DMS79 (cell line): ENCODE data around the gene RAD18.

ENCODE experiments used
- DNase-seq: peaks from one replicate; lab custom pipeline; 2025; lab: John Stamatoyannopoulos, UW

Gene RAD18

DNA sequence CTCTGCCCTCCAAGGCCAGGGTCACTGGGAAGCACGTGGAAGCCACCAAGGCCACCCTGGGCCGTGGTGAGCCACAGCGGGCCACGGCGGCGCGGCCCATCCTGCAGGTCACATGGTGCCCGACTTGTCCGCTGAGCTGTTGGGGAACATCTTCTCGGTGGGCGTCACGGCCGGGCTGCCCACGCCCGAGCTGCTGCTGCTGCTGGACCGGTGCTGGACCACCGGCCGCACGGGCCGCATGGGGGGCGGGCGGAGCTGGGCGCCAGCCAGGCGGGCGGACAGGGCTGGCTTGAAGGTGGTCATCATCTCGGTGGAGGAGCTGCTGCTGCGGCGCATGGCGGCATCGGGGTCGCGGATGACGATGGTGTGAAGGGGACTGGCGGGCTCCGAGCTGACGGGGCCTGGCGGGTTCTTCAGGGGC lies 22.1 kb upstream of the RAD18 start:
- no peak for DNase-seq

DNA sequence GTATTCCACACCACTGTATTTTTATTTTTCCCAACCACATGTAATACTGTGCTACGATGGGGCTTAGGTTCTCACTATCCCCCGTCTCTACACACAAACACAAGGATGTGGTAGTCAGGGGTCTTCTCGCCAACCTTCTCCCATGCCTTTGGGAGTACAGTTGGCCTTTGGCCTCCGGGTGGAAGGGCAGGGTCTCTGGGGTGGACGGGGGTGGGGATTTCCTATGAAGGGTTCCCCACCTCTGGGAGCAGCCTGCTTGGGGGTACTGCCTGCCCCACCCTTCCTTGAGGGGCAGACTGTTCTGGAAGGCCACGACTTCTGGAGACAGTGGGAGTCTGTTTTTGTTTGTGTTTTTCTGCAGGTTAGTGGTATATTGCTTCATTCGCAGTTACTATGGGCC lies 21.3 kb upstream of the RAD18 start:
- no peak for DNase-seq

DNA sequence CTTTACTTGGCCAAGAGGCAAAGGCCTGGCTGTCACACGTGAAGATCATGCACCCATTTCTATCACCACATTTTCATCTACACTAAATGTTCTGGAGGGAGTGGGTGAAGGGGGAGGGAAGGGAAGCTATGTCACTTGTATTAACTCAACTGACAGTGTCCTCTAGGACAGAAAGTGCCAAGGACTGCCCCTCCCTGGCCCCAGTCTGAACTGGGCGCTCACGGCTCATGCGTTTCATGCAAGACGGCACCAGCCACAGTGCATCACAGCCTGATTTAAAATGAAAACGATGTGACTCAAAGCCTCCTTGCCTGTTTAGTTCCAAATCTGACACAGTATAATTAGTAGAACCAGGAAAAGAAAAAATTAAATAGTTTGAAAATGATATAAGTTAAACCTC lies 20.8 kb upstream of the RAD18 start:
- DNase-seq: no peak

DNA sequence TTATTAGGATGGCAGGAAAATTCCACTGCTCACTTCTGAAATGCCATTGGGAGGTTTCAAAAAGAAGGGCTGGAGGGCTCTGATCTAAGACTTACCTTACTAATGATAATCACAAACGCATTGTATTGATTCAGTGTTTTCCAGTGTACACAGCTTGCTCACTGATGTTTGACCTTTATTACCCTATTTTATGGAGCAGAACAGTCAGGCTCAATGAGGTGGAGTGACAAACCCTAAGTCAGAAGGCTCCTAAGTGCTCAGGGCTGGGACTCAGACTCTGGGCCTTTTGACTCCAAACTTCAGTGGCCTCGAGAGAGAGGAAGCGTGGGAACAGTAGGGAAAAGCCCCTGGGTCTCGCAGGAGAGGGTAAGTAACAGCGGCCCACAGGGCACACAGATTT lies 20.3 kb upstream of the RAD18 start:
- DNase-seq: no peak

DNA sequence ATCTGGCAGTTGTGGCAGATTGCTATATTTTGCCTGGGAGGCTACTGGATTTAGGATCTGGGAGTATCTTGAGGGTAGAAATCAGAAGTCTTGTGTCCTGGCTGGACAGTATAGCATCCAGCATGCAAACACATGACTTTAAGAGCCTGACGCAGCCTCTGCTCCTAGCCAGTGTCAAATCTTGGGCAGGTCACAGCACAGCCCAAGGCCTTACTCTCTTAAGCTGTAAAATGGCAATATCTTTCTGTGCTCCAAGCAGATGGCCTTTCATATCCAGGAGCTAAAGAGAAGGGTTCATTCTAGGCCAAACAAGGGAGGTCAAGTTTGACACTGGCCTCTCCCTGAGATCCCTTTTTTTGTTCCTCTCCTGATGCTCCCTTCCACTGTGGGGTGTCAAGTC lies 19.8 kb upstream of the RAD18 start:
- no peak for DNase-seq

DNA sequence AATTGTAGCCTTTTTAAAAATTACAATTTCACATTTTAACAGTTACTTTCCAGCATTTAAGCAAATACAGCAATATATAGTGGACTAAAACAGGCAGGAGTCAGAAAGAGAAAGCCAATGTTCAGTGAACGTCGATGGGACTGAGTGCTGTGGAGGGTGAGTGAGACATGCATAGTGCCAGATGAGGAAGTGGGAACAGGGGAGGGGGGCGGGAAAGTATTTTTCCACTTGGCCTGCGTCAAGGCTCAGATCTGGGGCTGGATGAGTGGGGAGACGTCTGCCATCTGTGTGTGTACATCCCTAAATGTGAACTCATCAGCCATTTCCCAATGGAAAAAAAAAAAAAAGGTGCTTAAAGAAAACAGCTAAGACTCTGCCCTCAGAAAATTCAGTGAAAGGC lies 19.2 kb upstream of the RAD18 start:
- DNase-seq: no peak

DNA sequence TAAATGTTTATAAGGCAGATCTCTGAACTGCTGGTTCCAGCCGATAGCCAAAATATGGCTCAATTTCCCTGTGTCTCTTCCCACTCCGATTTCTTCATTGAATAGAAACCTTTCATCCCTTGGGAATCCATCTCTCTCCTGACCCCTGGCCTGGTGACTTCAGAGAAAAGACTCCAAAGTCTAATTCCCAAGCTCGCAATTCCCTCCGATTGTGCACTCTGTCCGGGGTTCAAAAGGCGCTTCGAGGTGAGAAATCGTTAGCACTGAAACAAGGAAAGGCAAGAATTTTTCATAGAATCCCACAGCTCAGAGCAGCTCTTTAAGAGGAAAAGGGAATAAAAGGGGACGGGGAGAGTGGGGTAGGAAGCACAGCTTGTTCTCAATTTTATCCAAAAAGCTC lies 18.4 kb upstream of the RAD18 start:
- DNase-seq: no peak

DNA sequence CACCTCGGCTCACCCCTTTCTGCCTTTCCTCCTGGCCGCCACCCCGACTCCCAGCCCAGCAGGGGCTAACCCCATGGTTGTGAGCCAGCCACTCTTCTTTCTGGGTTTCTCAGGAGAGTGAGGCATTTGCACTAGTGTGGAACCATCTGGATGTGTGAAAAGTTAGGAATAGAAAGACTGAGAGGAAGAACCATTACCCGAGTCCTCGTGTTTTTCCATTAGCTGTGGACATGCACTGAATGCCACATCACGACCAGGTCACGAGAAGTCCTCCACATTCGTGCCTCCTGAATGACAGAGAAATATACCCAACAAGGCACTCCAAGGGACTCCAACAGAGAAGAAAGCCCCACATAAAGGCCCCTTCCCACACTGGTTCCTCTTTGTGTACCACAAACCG lies 18.0 kb upstream of the RAD18 start:
- no peak for DNase-seq

DNA sequence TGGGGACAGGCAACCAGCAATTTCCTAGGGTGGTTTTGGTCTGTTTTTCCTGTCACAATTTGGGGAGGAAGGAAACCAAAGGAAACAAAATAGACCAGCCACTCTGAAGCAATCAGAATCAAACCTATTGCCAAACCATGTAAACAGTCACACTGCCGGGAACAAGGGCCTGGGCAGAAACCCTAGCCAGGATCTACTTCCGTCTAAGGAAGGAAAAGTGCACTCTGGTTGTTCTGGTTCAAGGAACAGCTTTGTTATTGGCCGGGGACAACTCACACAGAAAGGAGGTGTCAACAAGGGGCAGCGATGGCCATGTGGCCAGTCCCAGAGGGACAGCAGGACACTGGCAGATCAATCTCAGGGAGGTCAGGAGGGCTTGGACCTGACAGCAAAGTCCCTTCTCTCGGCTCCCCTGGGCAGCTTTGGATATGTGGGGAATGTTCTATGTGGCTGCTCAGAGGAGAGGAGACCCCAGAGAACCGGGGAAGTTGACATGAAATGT lies 17.5 kb upstream of the RAD18 start:
- no peak for DNase-seq

DNA sequence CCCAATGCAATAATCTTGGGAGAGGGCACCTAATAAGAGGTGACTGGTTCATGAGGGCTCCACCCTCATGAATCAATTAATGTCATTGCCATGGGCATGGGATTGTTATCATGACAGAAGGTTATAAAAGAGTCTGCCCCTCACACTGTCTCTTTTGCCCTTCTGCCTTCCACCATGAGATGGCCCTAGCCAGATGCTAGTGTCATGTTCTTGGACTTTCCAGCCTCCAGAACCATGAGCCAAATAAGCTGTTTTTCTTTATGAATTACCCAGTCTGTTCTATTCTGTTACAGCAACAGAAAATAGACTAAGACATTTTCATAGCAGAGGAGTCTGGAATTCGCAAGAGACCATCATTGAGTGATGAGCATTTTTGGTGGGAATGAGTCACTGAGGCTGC lies 16.0 kb upstream of the RAD18 start:
- no peak for DNase-seq

DNA sequence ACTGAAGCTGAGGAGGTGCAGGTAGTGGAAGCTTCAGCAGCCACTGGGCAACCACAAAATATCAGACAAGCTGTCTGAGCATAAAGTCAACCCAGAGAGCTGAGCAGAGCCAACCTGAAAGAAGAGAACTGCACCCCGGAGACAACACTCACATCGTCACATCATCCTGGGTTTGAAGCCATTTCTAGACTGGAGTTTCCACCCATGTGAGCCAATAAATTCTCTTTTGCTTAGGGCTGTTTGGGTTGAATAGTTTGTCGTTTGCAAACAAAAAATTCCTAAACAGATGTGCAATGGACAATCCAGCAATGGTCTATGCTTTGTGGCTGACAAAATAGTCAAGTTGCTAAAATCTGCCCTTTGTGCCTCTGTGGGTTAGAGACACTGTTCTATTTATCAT lies 15.3 kb upstream of the RAD18 start:
- DNase-seq: no peak

DNA sequence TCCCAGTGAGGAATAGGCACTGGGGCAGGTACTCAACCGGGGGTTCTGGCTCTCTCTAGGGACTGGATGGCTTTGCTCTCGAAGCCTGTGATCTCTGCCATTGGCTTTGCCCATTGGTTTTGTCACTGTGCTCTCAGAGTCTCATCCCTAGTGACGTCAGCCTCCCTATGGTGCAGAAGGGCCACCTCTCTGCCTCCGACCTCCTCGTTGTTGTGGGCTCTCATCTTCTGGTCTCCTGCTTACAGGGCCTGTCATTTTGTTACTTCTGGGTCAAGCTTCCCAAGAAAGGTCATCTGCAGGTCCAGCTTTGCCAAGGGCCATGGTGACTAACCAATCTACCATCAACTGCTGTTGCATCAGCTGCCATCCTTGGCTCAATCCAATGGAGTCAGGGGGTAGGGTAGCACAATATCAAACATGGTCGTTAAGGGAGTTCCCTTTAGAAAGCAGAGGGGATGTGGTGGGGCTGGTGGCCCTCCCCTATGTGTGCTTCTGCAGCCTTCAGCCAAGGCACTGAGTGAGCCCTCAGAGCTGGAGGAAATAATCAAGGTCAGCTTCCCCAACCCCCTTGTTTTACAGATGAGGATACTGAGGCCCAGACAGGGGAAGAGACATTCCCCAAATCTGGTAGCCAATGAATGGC lies 13.4 kb upstream of the RAD18 start:
- DNase-seq: no peak

DNA sequence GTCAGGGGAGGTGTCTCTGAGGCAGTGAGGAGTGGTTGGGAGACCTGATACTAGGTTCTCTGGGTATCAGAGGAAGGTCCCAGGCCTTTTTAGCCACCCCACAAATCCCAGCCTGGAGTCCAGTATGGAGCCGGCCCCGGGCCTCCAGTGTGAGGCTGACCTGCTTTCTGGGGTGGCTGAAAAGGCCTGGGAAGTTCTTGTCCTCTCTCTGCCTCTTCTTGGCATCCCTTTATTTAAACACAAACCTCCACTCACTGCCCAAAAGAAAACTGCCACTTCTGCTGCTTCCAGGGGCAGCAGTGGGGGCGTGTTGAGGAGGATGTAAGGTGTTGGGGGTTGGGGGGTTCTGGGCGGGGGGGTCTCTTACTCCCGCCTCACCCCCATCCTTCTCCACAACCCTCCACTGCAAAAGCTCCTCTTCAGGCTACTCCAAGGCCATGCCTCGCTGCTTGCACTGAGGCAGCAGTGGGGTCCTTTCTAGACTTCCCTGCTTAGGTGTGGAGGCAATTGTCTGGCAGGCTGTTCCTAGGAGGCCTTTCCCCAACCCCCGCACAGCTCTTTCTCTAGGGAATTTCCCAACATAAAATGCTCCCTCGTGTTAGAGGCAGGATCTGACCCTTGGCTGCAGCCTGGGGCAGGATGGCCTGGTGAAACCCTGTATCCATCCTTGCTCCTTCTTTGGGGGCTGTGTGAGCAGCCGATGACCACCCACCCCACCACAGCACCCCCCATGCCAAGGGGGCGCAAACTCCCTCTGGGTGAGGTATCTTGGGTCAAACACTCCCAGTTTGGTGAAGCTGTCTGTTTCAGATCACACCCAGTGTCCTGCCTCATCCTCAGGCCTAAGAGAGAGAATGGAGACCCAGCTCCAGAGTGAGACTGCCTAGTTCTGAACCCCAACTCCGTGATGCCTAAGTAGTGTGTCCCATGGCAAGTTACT lies 12.1 kb upstream of the RAD18 start:
- no peak for DNase-seq

DNA sequence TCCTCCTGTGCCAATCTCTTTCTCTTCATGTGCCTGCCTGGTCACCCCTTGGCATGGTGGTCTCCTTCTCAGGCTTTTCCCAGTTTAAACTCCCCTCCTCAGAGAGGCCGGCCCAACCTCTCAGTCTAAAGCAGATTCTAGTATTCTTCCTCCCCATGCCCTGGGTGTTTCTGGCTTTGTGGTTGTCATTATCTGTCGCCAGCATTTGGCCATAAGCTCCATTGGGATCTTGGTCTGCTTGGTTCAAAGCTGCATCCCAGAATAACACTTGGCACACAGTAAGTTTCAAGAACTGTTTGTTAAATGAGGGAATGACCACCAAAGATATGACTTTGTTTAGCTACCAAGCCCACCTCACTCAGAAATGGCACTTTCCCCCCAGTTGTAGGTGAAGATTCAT lies 11.2 kb upstream of the RAD18 start:
- DNase-seq: no peak

DNA sequence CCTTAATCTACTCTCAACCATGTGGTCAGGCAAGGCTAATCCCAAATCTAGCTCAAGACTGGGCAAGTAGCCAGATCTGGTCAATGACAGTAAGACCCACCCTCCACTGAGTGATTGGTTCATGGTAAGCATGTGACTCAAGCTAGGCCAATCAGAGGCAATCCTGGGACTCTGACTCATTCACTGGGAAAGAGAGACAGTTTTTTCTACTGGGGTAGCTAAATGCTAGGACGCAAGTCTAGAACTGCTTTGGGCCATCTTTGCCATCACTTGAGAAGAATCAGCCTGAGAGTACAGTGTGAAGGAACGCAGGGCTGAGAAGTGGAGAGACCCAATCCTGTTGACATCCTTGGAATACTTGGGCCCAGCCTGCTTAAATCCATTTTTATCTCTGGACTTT lies 9.4 kb upstream of the RAD18 start:
- no peak for DNase-seq

DNA sequence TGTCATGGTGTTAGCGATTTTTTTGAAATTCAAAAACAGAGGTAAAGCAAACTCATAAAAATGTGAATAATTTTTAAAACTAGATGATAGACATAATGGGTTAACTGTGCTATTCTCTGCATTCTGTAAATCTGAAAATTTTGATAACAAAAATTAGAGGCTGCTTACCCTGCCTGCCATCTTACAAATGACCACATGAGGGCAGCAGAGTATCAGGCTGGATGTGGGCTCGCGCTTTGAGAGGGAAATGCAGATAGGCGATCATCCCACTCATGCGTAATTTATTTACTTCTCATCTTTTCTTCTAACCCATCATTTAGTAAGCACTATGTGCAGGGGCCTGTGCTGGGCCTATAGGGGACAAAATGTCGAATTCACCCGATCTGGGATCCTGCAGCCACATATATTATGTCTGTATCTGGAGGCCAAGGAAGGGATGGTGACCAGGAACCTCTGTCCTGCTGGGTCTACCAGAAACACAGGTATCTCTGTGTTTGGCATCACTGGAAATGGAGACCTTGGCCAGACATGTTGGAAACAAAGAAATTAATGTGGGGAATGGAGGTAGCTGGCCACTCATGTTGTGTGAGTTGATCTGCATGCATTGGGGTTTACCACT lies 7.8 kb upstream of the RAD18 start:
- peak; percentile 12 for DNase-seq

DNA sequence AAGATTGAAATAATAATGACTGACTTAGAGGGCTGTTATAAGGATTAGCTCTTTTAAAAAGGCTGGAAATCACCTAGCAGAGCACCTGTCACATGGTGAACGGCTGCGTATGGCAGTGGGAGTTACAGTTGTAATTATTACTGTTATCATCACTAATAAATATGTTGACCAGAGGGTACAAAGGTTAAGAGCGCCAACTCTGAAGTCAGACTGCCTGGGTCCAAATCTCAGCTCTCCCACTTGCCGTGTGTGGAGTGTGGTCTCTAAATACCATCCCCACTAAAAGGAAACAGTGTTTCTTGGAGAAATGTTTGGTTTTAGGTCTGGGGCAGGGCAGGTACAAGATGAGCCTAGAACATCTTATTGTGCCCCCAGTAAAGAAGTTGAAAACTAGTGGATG lies 6.0 kb upstream of the RAD18 start:
- no peak for DNase-seq

DNA sequence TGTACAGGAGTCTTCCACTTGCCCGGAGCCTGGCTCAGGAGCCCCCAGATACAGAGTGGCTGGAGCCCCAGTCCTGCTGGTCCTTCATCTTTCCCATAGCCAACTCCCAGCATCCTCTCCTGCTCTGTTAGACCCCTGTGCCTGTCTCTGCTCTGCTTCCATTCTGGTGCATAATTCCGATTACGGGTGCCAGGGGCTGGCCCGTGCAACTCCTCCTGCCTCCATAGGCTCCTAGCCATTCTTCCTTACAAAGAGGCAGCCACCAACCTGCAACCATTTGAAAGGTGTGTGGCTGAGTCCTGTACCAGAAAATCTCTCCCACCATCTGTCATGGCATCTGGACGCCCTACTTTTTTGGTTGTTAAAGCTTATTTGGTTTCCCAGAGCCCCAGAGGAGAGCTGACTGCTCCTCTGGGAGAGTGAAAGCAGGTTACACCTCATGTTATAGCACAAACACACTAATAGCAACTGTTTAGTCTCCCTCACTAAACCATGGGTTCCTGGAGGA lies 5.2 kb upstream of the RAD18 start:
- no peak for DNase-seq

DNA sequence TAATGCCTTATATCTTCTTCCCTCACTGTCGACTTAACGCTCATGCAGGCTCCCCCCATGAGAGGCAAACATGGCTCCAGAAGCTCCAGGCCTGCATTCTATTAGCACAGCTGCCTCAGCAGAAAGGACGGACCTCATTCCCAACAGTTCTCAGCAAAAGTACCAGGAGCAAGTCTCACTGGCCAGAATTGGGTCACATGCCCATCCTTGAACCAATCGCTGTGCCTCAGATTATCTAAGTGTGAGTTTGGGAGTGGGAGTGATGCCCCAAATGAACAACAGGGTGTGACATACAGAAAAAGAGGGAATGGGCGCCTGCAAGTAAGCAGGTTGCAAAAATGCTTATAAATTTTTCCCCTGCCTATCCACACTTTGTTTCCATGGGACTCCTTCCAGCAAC lies 4.3 kb upstream of the RAD18 start:
- no peak for DNase-seq

DNA sequence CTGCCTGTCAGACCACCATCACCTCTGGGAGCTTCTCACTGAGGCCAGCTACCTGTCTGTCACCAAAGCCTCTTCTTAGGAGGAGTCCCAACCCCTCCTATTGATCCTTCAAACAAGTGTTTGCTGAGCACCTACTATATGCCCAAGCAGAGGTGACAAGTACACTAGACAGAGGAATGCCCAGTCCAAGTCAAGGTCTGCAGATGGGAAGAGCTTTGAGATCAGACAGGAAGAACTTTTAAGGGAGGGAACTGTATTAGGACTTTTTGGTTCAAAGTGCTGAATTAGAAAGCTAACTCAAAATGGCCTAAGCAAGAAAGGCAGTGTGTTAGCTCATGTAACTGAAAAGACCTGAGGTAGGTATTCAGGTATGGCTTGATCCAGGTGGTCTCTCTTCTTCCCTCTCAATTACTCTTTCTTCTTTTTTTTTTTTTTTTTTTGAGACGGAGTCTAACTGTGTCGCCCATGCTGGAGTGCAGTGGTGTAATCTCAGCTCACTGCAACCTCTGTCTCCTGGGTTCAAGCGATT lies 3.6 kb upstream of the RAD18 start:
- DNase-seq: no peak

DNA sequence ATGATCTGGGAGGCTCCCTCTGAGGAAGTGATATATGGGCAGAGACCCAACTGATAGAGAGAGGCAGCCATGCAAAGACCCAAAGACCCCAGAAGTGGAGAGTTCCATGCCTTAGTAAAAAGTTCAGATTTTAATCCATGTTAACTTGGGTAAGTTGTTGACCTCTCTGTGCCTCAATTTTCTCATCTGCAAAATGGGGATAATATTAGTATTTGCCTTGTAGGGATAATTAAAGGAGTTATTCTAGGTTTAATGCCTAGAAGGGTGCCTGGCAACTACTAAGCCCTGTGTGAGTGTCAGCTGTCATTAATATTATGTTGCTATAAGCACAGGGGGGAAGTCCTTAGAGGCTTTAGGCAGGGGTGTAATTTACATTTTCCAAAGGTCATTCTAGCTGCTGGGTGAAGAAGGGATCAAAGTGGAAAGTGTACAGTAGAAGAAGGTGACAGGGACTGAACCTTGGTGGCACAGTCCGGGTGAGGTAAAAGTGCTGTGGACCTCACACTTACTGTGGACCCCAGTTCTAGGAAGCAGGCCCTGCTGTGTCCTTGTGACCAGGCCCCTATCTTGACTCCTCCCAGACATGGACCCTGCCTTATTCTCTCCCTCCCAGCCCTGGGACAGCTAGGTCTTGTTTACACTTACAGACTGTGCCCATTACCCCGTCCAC lies 3.0 kb upstream of the RAD18 start:
- no peak for DNase-seq
